ENCODE results near the gene PRR30. TPM values are rescaled to one million over a fixed set of nuclear protein-coding genes. Genes with fewer than 3 reads are reported as not detected.

Gene PRR30
- polyA plus RNA-seq, 1 of the 3 experiments (the other 2 are of a cell fraction), result not detected

DNA sequence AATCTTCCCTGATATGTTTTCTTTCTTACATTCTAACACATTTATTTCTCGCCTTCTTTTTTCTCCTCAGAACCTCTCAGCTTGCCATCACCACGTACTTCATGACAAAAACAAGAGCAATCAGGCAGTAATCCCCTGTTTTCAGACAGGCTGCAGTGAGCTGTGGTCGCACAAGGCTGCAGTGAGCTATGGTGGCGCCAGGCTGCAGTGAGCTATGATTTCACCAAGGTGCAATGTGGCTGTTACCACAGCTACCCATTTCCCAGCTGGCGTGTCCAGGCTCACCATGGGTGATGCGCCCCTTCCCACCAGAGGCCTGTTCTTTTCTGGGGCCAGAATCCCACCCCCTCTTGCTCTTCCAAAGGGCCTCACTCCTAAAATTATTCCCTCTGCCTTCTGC, 35.4 kb upstream of the PRR30 start (continued):
- TF ChIP-seq FOXM1 (IDR thresholded peaks at IDR 0.05; ENCODE audit: low read depth) (no peak), POLR2AphosphoS5 (IDR thresholded peaks at IDR 0.05; ENCODE audit: low read depth, low read length) (no peak), SMC3 (IDR thresholded peaks at IDR 0.05; ENCODE audit: low read depth, low read length) (no peak), GABPA (IDR thresholded peaks at IDR 0.05; ENCODE audit: low read depth) (no peak), GATA2 (CRISPR knock-in tag; IDR thresholded peaks at IDR 0.05) (no peak)
- TF ChIP-seq, protein P1, sequence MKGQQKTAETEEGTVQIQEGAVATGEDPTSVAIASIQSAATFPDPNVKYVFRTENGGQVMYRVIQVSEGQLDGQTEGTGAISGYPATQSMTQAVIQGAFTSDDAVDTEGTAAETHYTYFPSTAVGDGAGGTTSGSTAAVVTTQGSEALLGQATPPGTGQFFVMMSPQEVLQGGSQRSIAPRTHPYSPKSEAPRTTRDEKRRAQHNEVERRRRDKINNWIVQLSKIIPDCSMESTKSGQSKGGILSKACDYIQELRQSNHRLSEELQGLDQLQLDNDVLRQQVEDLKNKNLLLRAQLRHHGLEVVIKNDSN (IDR thresholded peaks at IDR 0.05; ENCODE audit: borderline replicate concordance, low read depth), result no peak

DNA sequence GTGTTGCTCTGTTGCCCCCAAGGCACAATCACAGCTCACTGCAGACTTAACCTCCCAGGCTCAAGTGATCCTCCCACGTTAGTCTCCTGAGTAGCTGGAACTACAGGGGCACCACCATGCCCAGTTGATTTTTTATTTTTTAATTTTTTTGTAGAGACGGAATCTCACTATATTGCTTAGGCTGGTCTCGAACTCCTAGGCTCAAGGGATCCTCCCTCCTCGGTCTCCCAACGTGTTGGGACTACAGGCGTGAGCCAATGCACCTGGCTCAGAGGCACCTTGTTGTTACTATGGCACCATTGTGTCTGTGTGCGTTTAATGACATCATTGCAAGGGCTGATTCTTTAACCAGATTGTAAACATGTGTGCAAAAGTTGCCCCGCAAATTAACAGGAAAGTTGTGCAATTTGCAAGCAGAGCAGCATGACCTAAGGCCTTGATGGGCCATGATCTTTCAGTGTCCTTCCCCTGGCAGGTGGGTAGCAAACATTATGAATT, 32.2 kb upstream of the PRR30 start:
- WGBS (ENCODE audit: low lambda C conversion rate), result 66% methylated on average over 8 of the region's 8 CpGs
- no peak for TF ChIP-seq USF2 (IDR thresholded peaks at IDR 0.05; ENCODE audit: borderline replicate concordance, low read depth, low read length)
- no peak for TF ChIP-seq JUND (IDR thresholded peaks at IDR 0.05)
- TF ChIP-seq SMC3 (IDR thresholded peaks at IDR 0.05; ENCODE audit: low read depth, low read length), result no peak
- no peak for TF ChIP-seq TCF12 (IDR thresholded peaks at IDR 0.05)
- TF ChIP-seq RCOR1 (IDR thresholded peaks at IDR 0.05; ENCODE audit: low read length), result no peak
- TF ChIP-seq EZH2phosphoT487 (IDR thresholded peaks at IDR 0.05; ENCODE audit: borderline replicate concordance, low read depth), result no peak
- TF ChIP-seq EP300 (IDR thresholded peaks at IDR 0.05; ENCODE audit: borderline replicate concordance in 1 of 2, low read depth in 1 of 2, low read length in 1 of 2), result no peak; a peak in 1 of 4 replicates
- no peak for TF ChIP-seq GATA2 (CRISPR knock-in tag; IDR thresholded peaks at IDR 0.05)
- no peak for TF ChIP-seq MXI1 (IDR thresholded peaks at IDR 0.05; ENCODE audit: low read depth, low read length)
- TF ChIP-seq PBX3 (IDR thresholded peaks at IDR 0.05), result no peak
- TF ChIP-seq RFX5 (IDR thresholded peaks at IDR 0.05; ENCODE audit: low read length), result no peak
- TF ChIP-seq NRF1 (IDR thresholded peaks at IDR 0.05; ENCODE audit: low read depth, low read length), result no peak
- TF ChIP-seq, protein P2, sequence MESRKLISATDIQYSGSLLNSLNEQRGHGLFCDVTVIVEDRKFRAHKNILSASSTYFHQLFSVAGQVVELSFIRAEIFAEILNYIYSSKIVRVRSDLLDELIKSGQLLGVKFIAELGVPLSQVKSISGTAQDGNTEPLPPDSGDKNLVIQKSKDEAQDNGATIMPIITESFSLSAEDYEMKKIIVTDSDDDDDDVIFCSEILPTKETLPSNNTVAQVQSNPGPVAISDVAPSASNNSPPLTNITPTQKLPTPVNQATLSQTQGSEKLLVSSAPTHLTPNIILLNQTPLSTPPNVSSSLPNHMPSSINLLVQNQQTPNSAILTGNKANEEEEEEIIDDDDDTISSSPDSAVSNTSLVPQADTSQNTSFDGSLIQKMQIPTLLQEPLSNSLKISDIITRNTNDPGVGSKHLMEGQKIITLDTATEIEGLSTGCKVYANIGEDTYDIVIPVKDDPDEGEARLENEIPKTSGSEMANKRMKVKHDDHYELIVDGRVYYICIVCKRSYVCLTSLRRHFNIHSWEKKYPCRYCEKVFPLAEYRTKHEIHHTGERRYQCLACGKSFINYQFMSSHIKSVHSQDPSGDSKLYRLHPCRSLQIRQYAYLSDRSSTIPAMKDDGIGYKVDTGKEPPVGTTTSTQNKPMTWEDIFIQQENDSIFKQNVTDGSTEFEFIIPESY (IDR thresholded peaks at IDR 0.05; ENCODE audit: borderline replicate concordance, low read depth), result no peak
- TF ChIP-seq GABPA (IDR thresholded peaks at IDR 0.05; ENCODE audit: low read depth), result no peak
- no peak for TF ChIP-seq FOSL2 (IDR thresholded peaks at IDR 0.05; ENCODE audit: borderline replicate concordance, low read depth)
- TF ChIP-seq MEF2A (IDR thresholded peaks at IDR 0.05; ENCODE audit: borderline replicate concordance, low read depth), result no peak
- TF ChIP-seq, protein P3, sequence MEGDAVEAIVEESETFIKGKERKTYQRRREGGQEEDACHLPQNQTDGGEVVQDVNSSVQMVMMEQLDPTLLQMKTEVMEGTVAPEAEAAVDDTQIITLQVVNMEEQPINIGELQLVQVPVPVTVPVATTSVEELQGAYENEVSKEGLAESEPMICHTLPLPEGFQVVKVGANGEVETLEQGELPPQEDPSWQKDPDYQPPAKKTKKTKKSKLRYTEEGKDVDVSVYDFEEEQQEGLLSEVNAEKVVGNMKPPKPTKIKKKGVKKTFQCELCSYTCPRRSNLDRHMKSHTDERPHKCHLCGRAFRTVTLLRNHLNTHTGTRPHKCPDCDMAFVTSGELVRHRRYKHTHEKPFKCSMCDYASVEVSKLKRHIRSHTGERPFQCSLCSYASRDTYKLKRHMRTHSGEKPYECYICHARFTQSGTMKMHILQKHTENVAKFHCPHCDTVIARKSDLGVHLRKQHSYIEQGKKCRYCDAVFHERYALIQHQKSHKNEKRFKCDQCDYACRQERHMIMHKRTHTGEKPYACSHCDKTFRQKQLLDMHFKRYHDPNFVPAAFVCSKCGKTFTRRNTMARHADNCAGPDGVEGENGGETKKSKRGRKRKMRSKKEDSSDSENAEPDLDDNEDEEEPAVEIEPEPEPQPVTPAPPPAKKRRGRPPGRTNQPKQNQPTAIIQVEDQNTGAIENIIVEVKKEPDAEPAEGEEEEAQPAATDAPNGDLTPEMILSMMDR (IDR thresholded peaks at IDR 0.05), result no peak
- no peak for TF ChIP-seq CHD2 (IDR thresholded peaks at IDR 0.05; ENCODE audit: low read length, partially characterized antibody)
- Histone ChIP-seq H3K27ac (ENCODE audit: low read depth in 2 of 2, low read length in 1 of 2) (no peak overlapping the region), H3K4me1 (ENCODE audit: control insufficient read depth in 1 of 2, insufficient read depth in 2 of 2, low read depth in 1 of 2, low read length in 1 of 2) (no peaks in the 10 kb centered on the region; a peak in 1 of 4 replicates), H3K27me3 (ENCODE audit: insufficient read depth) (no peaks in the 10 kb centered on the region), H3F3A (replicated peaks; ENCODE audit: insufficient read depth) (no peaks in the 10 kb centered on the region), H3K4me2 (no peak overlapping the region), H3K4me3 (ENCODE audit: low read depth in 2 of 2, low read length in 1 of 2) (no peak overlapping the region), H4K20me1 (ENCODE audit: insufficient read depth) (no peaks in the 10 kb centered on the region), H3K36me3 (replicated peaks in 1 of 2; ENCODE audit: control insufficient read depth in 1 of 2, insufficient read depth in 2 of 2, low read length in 1 of 2) (no peaks in the 10 kb centered on the region), H3K79me2 (ENCODE audit: insufficient read depth) (no peaks in the 10 kb centered on the region), H3K9me2 (no peaks in the 10 kb centered on the region), H3K9me3 (no peaks in the 10 kb centered on the region), H2AFZ (ENCODE audit: low read depth) (no peak overlapping the region), H3K9ac (no peak overlapping the region)
- CTCF ChIA-PET, result interaction anchor here (1.2 to 4.8 kb wide), 11 partner anchors 13 to 358 kb away, joined by 4 to 58 read pairs (median 31); partner anchors contain the start of genes PREB, TCF23 and TRIM54
- DNase-seq, result no peak
- POLR2A ChIA-PET, result interaction anchor here (0.6 kb wide), 1 partner anchor 108 kb away, joined by 3 read pairs; no protein-coding TSS in a partner anchor

Data from SK-N-SH (cell line).